Liver (tissue), 3 donors: ENCODE data around the gene SLC38A3.

ENCODE experiments used
- ATF3 ChIP-seq: IDR thresholded peaks from 2 replicates; pipeline ENCODE4 v1.6.1; 2016; ENCODE audit warnings: antibody characterized with exemption
- CTCF ChIP-seq: fragments of 150-350 bp; IDR thresholded peaks from 2 replicates; pipeline ENCODE4 v1.5.1; 2017; ENCODE audit warnings: improper control_type of control experiment, low read depth, low read length; ENCODE audit not compliant: missing input control
- GABPA ChIP-seq, 2 donors: IDR thresholded peaks in 1 of 2; conservative IDR thresholded peaks in 1 of 2; 2 replicates each; pipeline ENCODE4 v1.6.1; 2016; ENCODE audit warnings: antibody characterized with exemption in 2 of 2, mild to moderate bottlenecking in 1 of 2, moderate library complexity in 1 of 2
- JUND ChIP-seq, 2 donors: IDR thresholded peaks; 2 replicates each; pipeline ENCODE4 v1.6.1; 2016; ENCODE audit warnings: antibody characterized with exemption in 2 of 2
- MAX ChIP-seq: IDR thresholded peaks from 2 replicates; pipeline ENCODE4 v1.6.1; 2016; ENCODE audit warnings: antibody characterized with exemption
- RAD21 ChIP-seq, 2 donors: IDR thresholded peaks; 2 replicates each; pipeline ENCODE4 v1.6.1; 2016; ENCODE audit warnings: antibody characterized with exemption in 2 of 2, mild to moderate bottlenecking in 2 of 2
- REST ChIP-seq: IDR thresholded peaks from 2 replicates; pipeline ENCODE4 v1.6.1; 2016; ENCODE audit warnings: antibody characterized with exemption, mild to moderate bottlenecking
- RXRA ChIP-seq, 2 donors: IDR thresholded peaks; 2 replicates each; pipeline ENCODE4 v1.6.1; 2017 to 2018; ENCODE audit warnings: antibody characterized with exemption in 2 of 2, mild to moderate bottlenecking in 1 of 2
- YY1 ChIP-seq: IDR thresholded peaks from 2 replicates; pipeline ENCODE4 v1.6.1; 2016; ENCODE audit warnings: antibody characterized with exemption, mild to moderate bottlenecking
- donor health status: healthy.
- donor health status: healthy.

- no peak for TF ChIP-seq CTCF
- peak in 1 of 2 donors; percentile 20 for TF ChIP-seq RAD21 (IDR thresholded peaks at IDR 0.05)
- TF ChIP-seq GABPA (IDR thresholded peaks at IDR 0.05 in 1 of 2, conservative IDR thresholded peaks at IDR 0.05 in 1 of 2): no peak
- no peak for TF ChIP-seq REST
- TF ChIP-seq MAX: peak; percentile 74
- peak in 1 of 2 donors; percentile 49 for TF ChIP-seq JUND (IDR thresholded peaks at IDR 0.05)
- TF ChIP-seq RXRA (IDR thresholded peaks at IDR 0.05): peak; percentile 97 to 98
- peak; percentile 92 for TF ChIP-seq YY1
- TF ChIP-seq ATF3: peak; percentile 14
Observed at GRCh38 chr3:50210510-50211367, 5.7 kb downstream of the SLC38A3 start.
